WTC11 (cell line): ENCODE measurements around the gene DOK4. TPM values are rescaled to one million over a fixed set of nuclear protein-coding genes. Genes with fewer than 3 reads are reported as not detected.

Experiments used
- ATAC-seq: fragments of 200-7000 bp; cut with Tn5 transposase; 2 replicates; pipeline ENCODE4 v1.10.0; 2021; ENCODE audit warnings: mild to moderate bottlenecking, moderate library complexity
- CTCF ChIA-PET: fragments of 300-600 bp; sonication (Branson Sonifier 250); formaldehyde crosslinking; loops from one replicate; lab custom pipeline; 2021; ENCODE audit warnings: antibody characterized with exemption; lab: Charles Lee
- POLR2A ChIA-PET: fragments of 350-600 bp; sonication (Branson Sonifier 250); formaldehyde crosslinking; loops from one replicate; lab custom pipeline; 2021; ENCODE audit warnings: antibody characterized with exemption; lab: Charles Lee
- DNase-seq: peaks from one replicate; pipeline ENCODE4 v3.0.0; 2021; ENCODE audit warnings: low spot score
- H3K27ac Mint-ChIP-seq: 2 replicates; pipeline ENCODE4 v1.8.0; 2021; ENCODE audit warnings: mixed read lengths
- H3K27me3 Mint-ChIP-seq: 2 replicates; pipeline ENCODE4 v1.8.0; 2021; ENCODE audit warnings: low read depth, mild to moderate bottlenecking, moderate library complexity, mixed read lengths
- H3K36me3 Mint-ChIP-seq: 2 replicates; pipeline ENCODE4 v1.8.0; 2021; ENCODE audit warnings: mixed read lengths
- H3K4me1 Mint-ChIP-seq: 2 replicates; pipeline ENCODE4 v1.8.0; 2022; ENCODE audit warnings: mixed read lengths
- H3K4me3 Mint-ChIP-seq: 2 replicates; pipeline ENCODE4 v1.8.0; 2021; ENCODE audit warnings: mild to moderate bottlenecking, moderate library complexity, mixed read lengths
- H3K9me3 Mint-ChIP-seq: 2 replicates; pipeline ENCODE4 v1.8.0; 2021; ENCODE audit warnings: mixed read lengths
- AR ChIP-seq: fragments of 250-450 bp; sonication (Bioruptor Pico); IDR thresholded peaks from 2 replicates; pipeline ENCODE4 v1.9.0; 2021; ENCODE audit warnings: mild to moderate bottlenecking
- CREB1 ChIP-seq: sonication (generic); formaldehyde crosslinking; IDR thresholded peaks from 2 replicates; pipeline ENCODE4 v1.8.0; 2023; ENCODE audit warnings: mild to moderate bottlenecking, missing genetic modification reagents
- ETV6 ChIP-seq: sonication (generic); formaldehyde crosslinking; IDR thresholded peaks from 2 replicates; pipeline ENCODE4 v1.8.1; 2022; ENCODE audit warnings: mild to moderate bottlenecking, missing genetic modification reagents
- FOXP4 ChIP-seq: sonication (generic); formaldehyde crosslinking; IDR thresholded peaks from 2 replicates; pipeline ENCODE4 v1.8.0; 2022; ENCODE audit warnings: mild to moderate bottlenecking, missing genetic modification reagents
- HMGA2 ChIP-seq: fragments of 250-450 bp; sonication (Bioruptor Pico); IDR thresholded peaks from 2 replicates; pipeline ENCODE4 v1.4.0; 2021; ENCODE audit warnings: mild to moderate bottlenecking, moderate library complexity
- KAT7 ChIP-seq: sonication (generic); formaldehyde crosslinking; IDR thresholded peaks from 2 replicates; pipeline ENCODE4 v1.8.1; 2023; ENCODE audit warnings: missing genetic modification reagents, mild to moderate bottlenecking, borderline replicate concordance
- MYBL2 ChIP-seq: sonication (generic); formaldehyde crosslinking; IDR thresholded peaks from 2 replicates; pipeline ENCODE4 v1.8.1; 2023; ENCODE audit warnings: mild to moderate bottlenecking, moderate library complexity, missing genetic modification reagents
- NFYB ChIP-seq: sonication (generic); formaldehyde crosslinking; conservative IDR thresholded peaks from 2 replicates; pipeline ENCODE4 v1.8.0; 2022; ENCODE audit warnings: low read depth, missing genetic modification reagents
- NR2C2 ChIP-seq: sonication (generic); formaldehyde crosslinking; IDR thresholded peaks from 2 replicates; pipeline ENCODE4 v1.8.0; 2022; ENCODE audit warnings: mild to moderate bottlenecking, missing genetic modification reagents
- SMAD4 ChIP-seq: sonication (generic); formaldehyde crosslinking; IDR thresholded peaks from 2 replicates; pipeline ENCODE4 v1.8.0; 2022; ENCODE audit warnings: mild to moderate bottlenecking, missing genetic modification reagents
- SOX15 ChIP-seq: fragments of 250-450 bp; sonication (Bioruptor Pico); IDR thresholded peaks from 2 replicates; pipeline ENCODE4 v1.9.0; 2021; ENCODE audit warnings: mild to moderate bottlenecking
- SP1 ChIP-seq: sonication (generic); formaldehyde crosslinking; conservative IDR thresholded peaks from 2 replicates; pipeline ENCODE4 v1.8.1; 2022; ENCODE audit warnings: missing genetic modification reagents
- TEAD4 ChIP-seq: sonication (generic); formaldehyde crosslinking; IDR thresholded peaks from 2 replicates; pipeline ENCODE4 v1.8.0; 2022; ENCODE audit warnings: mild to moderate bottlenecking, missing genetic modification reagents
- USF2 ChIP-seq: sonication (generic); formaldehyde crosslinking; IDR thresholded peaks from 2 replicates; pipeline ENCODE4 v1.8.1; 2023; ENCODE audit warnings: mild to moderate bottlenecking, missing genetic modification reagents, moderate library complexity
- ZNF281 ChIP-seq: sonication (generic); formaldehyde crosslinking; IDR thresholded peaks from 2 replicates; pipeline ENCODE4 v1.8.0; 2023; ENCODE audit warnings: mild to moderate bottlenecking, missing genetic modification reagents
- ZNF416 ChIP-seq: fragments of 250-450 bp; sonication (Bioruptor Pico); IDR thresholded peaks from 2 replicates; pipeline ENCODE4 v1.9.0; 2021; ENCODE audit warnings: mild to moderate bottlenecking, inconsistent platforms
- ZNF423 ChIP-seq: fragments of 250-450 bp; sonication (Bioruptor Pico); IDR thresholded peaks from 2 replicates; pipeline ENCODE4 v2.1.2; 2022; ENCODE audit warnings: mild to moderate bottlenecking, moderate library complexity
- total RNA-seq: library from RNA; stranded (reverse); gene quantifications from 3 replicates; pipeline ENCODE4 v1.2.3, GENCODE V29; 2021

DOK4 gene
- total RNA-seq, 1 experiment from 2014 or later = 25.0 TPM

- Mint-ChIP-seq H3K36me3 (peaks cover 75% of the 10 kb centered on the region), H3K4me1 (no peaks in the 10 kb centered on the region), H3K4me3 (no peak overlapping the region), H3K27ac (no peak overlapping the region), H3K27me3 (no peaks in the 10 kb centered on the region)
- ChIA-PET CTCF (no interaction called here), POLR2A (interaction anchor here (0.6 kb wide), 1 partner anchor 189 kb away, joined by 4 read pairs; no protein-coding TSS in a partner anchor)
- DNase-seq (no peak), ATAC-seq (no peak)
- TF ChIP-seq ZNF423 (CRISPR knock-in tag) (no peak), FOXP4 (CRISPR knock-in tag) (no peak), KAT7 (CRISPR knock-in tag) (no peak), NFYB (CRISPR knock-in tag) (no peak), SP1 (CRISPR knock-in tag) (no peak), HMGA2 (CRISPR knock-in tag) (no peak), SMAD4 (CRISPR knock-in tag) (no peak), ZNF416 (no peak), AR (CRISPR knock-in tag) (no peak), ZNF281 (CRISPR knock-in tag) (no peak)
- TF ChIP-seq, all 79 proteins: peak for 0
- H3K9me3 Mint-ChIP-seq = no peaks in the 10 kb centered on the region
Observed at GRCh38 chr16:57432989-57433388, 53.3 kb downstream of the DOK4 start.

GRCh38 chr16:57432505-57432904, 53.8 kb downstream of the DOK4 start:
- TF ChIP-seq MYBL2 (CRISPR knock-in tag) (no peak), SOX15 (CRISPR knock-in tag) (no peak), USF2 (no peak), ETV6 (CRISPR knock-in tag) (no peak), AR (CRISPR knock-in tag) (no peak), CREB1 (no peak), TEAD4 (CRISPR knock-in tag) (no peak), NR2C2 (CRISPR knock-in tag) (no peak)
- DNase-seq (no peak), ATAC-seq (no peak)
- peaks cover 76% of the 10 kb centered on the region for H3K36me3 Mint-ChIP-seq
- no peak overlapping the region for H3K27ac Mint-ChIP-seq
- no peaks in the 10 kb centered on the region for H3K4me1 Mint-ChIP-seq
- no peak overlapping the region for H3K4me3 Mint-ChIP-seq
- H3K27me3 Mint-ChIP-seq = no peaks in the 10 kb centered on the region
- H3K9me3 Mint-ChIP-seq = no peaks in the 10 kb centered on the region
- CTCF ChIA-PET = no interaction called here
- POLR2A ChIA-PET = interaction anchor here (0.6 kb wide), 1 partner anchor 189 kb away, joined by 4 read pairs; no protein-coding TSS in a partner anchor
